H1 (cell line): ENCODE data around the gene SRGAP3. TPM values are rescaled to one million over a fixed set of nuclear protein-coding genes. Genes with fewer than 3 reads are reported as not detected.

Experiments used
- CTCF ChIA-PET: fragments of 300-600 bp; sonication (Branson Sonifier 250); formaldehyde crosslinking; loops from one replicate; lab custom pipeline; 2021; ENCODE audit not compliant: partially characterized antibody; lab: Charles Lee
- POLR2A ChIA-PET: fragments of 300-600 bp; sonication (Branson Sonifier 250); formaldehyde crosslinking; loops from one replicate; lab custom pipeline; 2021; ENCODE audit warnings: inconsistent platforms; ENCODE audit not compliant: partially characterized antibody; lab: Charles Lee
- DNase-seq, 2 experiments: peaks; one replicate each; pipeline versions ENCODE4 v3.0.0 to v3.0.0-alpha.2; 2010 to 2022; ENCODE audit warnings: low spot score in 2 of 2, low read depth in 1 of 2, mixed read lengths in 1 of 2
- FAIRE-seq: peaks from 2 replicates; lab custom pipeline; 2011; peaks lifted over from hg19 to GRCh38; lab: Jason Lieb, UNC
- H2AFZ ChIP-seq: 2 replicates; pipeline ENCODE4 v1.8.1; 2012; ENCODE audit warnings: low read length, inconsistent platforms
- H2AK5ac ChIP-seq: 2 replicates; pipeline ENCODE4 v1.6.1; 2013; ENCODE audit warnings: low read depth, low read length
- H2BK120ac ChIP-seq: replicated peaks from 2 replicates; pipeline ENCODE3; 2013; ENCODE audit warnings: low read depth, low read length, inconsistent platforms
- H2BK12ac ChIP-seq: 2 replicates; pipeline ENCODE4 v1.6.1; 2013; ENCODE audit warnings: low read depth, low read length
- H2BK15ac ChIP-seq: 2 replicates; pipeline ENCODE4 v1.6.1; 2013; ENCODE audit warnings: low read length
- H2BK20ac ChIP-seq: 2 replicates; pipeline ENCODE4 v1.6.1; 2013; ENCODE audit warnings: low read length
- H2BK5ac ChIP-seq: 2 replicates; pipeline ENCODE4 v1.6.1; 2013; ENCODE audit warnings: low read depth, low read length
- H3K14ac ChIP-seq: 2 replicates; pipeline ENCODE4 v1.6.1; 2013; ENCODE audit warnings: inconsistent platforms; ENCODE audit not compliant: insufficient read length
- H3K18ac ChIP-seq: 2 replicates; pipeline ENCODE4 v1.6.1; 2013; ENCODE audit warnings: low read length; ENCODE audit errors: extremely low read depth
- H3K23ac ChIP-seq: 2 replicates; pipeline ENCODE4 v1.6.1; 2013; ENCODE audit warnings: inconsistent platforms; ENCODE audit not compliant: insufficient read length
- H3K23me2 ChIP-seq: 2 replicates; pipeline ENCODE4 v1.6.1; 2013; ENCODE audit warnings: low read depth, low read length
- H3K27ac ChIP-seq: 2 replicates; pipeline ENCODE4 v1.6.1; 2011; ENCODE audit warnings: low read depth, low read length, inconsistent platforms
- H3K27me3 ChIP-seq, 4 experiments: replicated peaks in 1 of 4; 1 replicate in 1 of 4; 2 replicates in 3 of 4; pipeline versions ENCODE4 v1.6.1 to v1.8.1; 2011 to 2013; ENCODE audit warnings: low read length in 3 of 4, mild to moderate bottlenecking in 3 of 4, inconsistent platforms in 2 of 4, mixed read lengths in 2 of 4, moderate library complexity in 1 of 4; ENCODE audit not compliant: control insufficient read depth in 3 of 4, insufficient read depth in 3 of 4; ENCODE audit errors: extremely low read depth in 1 of 4
- H3K36me3 ChIP-seq, 4 experiments: 2 replicates each; pipeline versions ENCODE4 v1.6.1 to v1.8.1; 2011 to 2013; ENCODE audit warnings: mild to moderate bottlenecking in 4 of 4, low read length in 3 of 4, moderate library complexity in 2 of 4, control low read depth in 1 of 4, inconsistent platforms in 1 of 4; ENCODE audit not compliant: insufficient read depth in 4 of 4, control insufficient read depth in 2 of 4
- H3K4ac ChIP-seq: replicated peaks from 2 replicates; pipeline ENCODE3; 2013; ENCODE audit warnings: low read length, low read depth, mixed read lengths, inconsistent platforms; ENCODE audit not compliant: insufficient read length
- H3K4me1 ChIP-seq, 4 experiments: replicated peaks in 1 of 4; 1 replicate in 1 of 4; 2 replicates in 3 of 4; pipeline versions ENCODE4 v1.6.1 to v1.8.1; 2011 to 2013; ENCODE audit warnings: low read length in 3 of 4, inconsistent platforms in 2 of 4, mixed read lengths in 1 of 4; ENCODE audit not compliant: insufficient read depth in 4 of 4, control insufficient read depth in 3 of 4
- H3K4me2 ChIP-seq, 2 experiments: 2 replicates each; pipeline versions ENCODE4 v1.6.1 to v1.8.1; 2011 to 2013; ENCODE audit warnings: low read depth in 2 of 2, low read length in 2 of 2, control low read depth in 1 of 2, inconsistent platforms in 1 of 2, mild to moderate bottlenecking in 1 of 2; ENCODE audit not compliant: insufficient read depth in 1 of 2
- H3K4me3 ChIP-seq, 4 experiments: fragments of 200-600, 300-600 bp in 1 of 4; sonication (generic), shearing (Covaris generic), sonication (Bioruptor Twin) in 1 of 4; 2 replicates each; pipeline versions ENCODE4 v1.5.1 to v1.8.1; 2011 to 2016; ENCODE audit warnings: low read length in 4 of 4, low read depth in 3 of 4, control low read depth in 2 of 4, inconsistent platforms in 2 of 4, mild to moderate bottlenecking in 2 of 4, mixed read lengths in 1 of 4, moderate library complexity in 1 of 4; ENCODE audit not compliant: insufficient read depth in 2 of 4; ENCODE audit errors: extremely low read depth in 1 of 4
- H3K56ac ChIP-seq: replicated peaks from 2 replicates; pipeline ENCODE3; 2013; ENCODE audit warnings: low read depth, mild to moderate bottlenecking, mixed read lengths, low read length, inconsistent platforms; ENCODE audit not compliant: insufficient read length
- H3K79me1 ChIP-seq: 2 replicates; pipeline ENCODE4 v1.6.1; 2013; ENCODE audit warnings: low read depth, low read length, control low read depth
- H3K79me2 ChIP-seq, 2 experiments: 2 replicates each; pipeline versions ENCODE4 v1.6.1 to v1.8.1; 2012 to 2013; ENCODE audit warnings: low read length in 2 of 2, mild to moderate bottlenecking in 2 of 2, inconsistent platforms in 1 of 2; ENCODE audit not compliant: insufficient read depth in 2 of 2, control insufficient read depth in 1 of 2
- H3K9ac ChIP-seq, 4 experiments: replicated peaks in 1 of 4; 1 replicate in 1 of 4; 2 replicates in 3 of 4; pipeline versions ENCODE4 v1.6.1 to v1.8.1; 2011 to 2013; ENCODE audit warnings: low read depth in 3 of 4, low read length in 3 of 4, control low read depth in 2 of 4, mild to moderate bottlenecking in 2 of 4, moderate library complexity in 2 of 4, inconsistent platforms in 1 of 4; ENCODE audit errors: extremely low read depth in 1 of 4
- H3K9me3 ChIP-seq, 2 experiments: 2 replicates each; pipeline versions ENCODE4 v1.6.1 to v1.8.1; 2012 to 2013; ENCODE audit warnings: mild to moderate bottlenecking in 2 of 2, moderate library complexity in 2 of 2, control low read depth in 1 of 2, inconsistent platforms in 1 of 2, low read depth in 1 of 2, low read length in 1 of 2, mixed read lengths in 1 of 2; ENCODE audit not compliant: insufficient read depth in 2 of 2
- H4K20me1 ChIP-seq, 2 experiments: replicated peaks in 1 of 2; 2 replicates each; pipeline versions ENCODE3 to v1.8.1; 2011 to 2013; ENCODE audit warnings: inconsistent platforms in 2 of 2, low read length in 2 of 2, mild to moderate bottlenecking in 1 of 2; ENCODE audit not compliant: insufficient read depth in 2 of 2, control insufficient read depth in 1 of 2
- H4K5ac ChIP-seq: 2 replicates; pipeline ENCODE4 v1.6.1; 2013; ENCODE audit warnings: low read length, low read depth, mixed read lengths, inconsistent platforms; ENCODE audit not compliant: insufficient read length
- H4K8ac ChIP-seq: 2 replicates; pipeline ENCODE4 v1.8.0; 2013; ENCODE audit warnings: mild to moderate bottlenecking, moderate library complexity, low read length, inconsistent platforms; ENCODE audit not compliant: insufficient read depth; ENCODE audit errors: extremely low read depth
- H4K91ac ChIP-seq: replicated peaks from 2 replicates; pipeline ENCODE3; 2013; ENCODE audit warnings: low read length, mixed read lengths, inconsistent platforms; ENCODE audit not compliant: insufficient read length
- FOSL1 ChIP-seq: IDR thresholded peaks from 2 replicates; pipeline ENCODE4 v1.6.1; 2011; ENCODE audit warnings: mild to moderate bottlenecking, low read depth, low read length, moderate library complexity; ENCODE audit not compliant: insufficient read depth
- MAFK ChIP-seq: IDR thresholded peaks from 2 replicates; pipeline ENCODE4 v1.6.1; 2012; ENCODE audit warnings: low read depth, mild to moderate bottlenecking, improper control_type of control experiment, low read length
- RBBP5 ChIP-seq: IDR thresholded peaks from 2 replicates; pipeline ENCODE4 v1.7.1; 2012; ENCODE audit warnings: low read depth, mild to moderate bottlenecking, inconsistent platforms, low read length, moderate library complexity, borderline replicate concordance
- RXRA ChIP-seq: IDR thresholded peaks from 2 replicates; pipeline ENCODE4 v1.6.1; 2011; ENCODE audit warnings: low read depth, mild to moderate bottlenecking, low read length, moderate library complexity; ENCODE audit not compliant: insufficient read depth
- WGBS, 2 experiments: shearing (Covaris generic) in 1 of 2; methylation state at CpG; one replicate each; pipeline versions ENCODE4 v1.1.6 to v1.1.7; 2013 to 2015; ENCODE audit warnings: low lambda C conversion rate in 2 of 2, mixed read lengths in 2 of 2, inconsistent platforms in 1 of 2, low coverage in 1 of 2, missing lambda C conversion rate in 1 of 2; ENCODE audit not compliant: insufficient replicate concordance in 2 of 2, insufficient coverage in 1 of 2, insufficient read length in 1 of 2; ENCODE audit errors: extremely low coverage in 1 of 2, missing lambda C conversion rate in 1 of 2; 5-methylcytosine and 5-hydroxymethylcytosine counted together
- polyA plus RNA-seq, 7 experiments: library from polyadenylated mRNA; depleted of rRNA in 3 of 7; stranded (reverse) in 5 of 7; unstranded in 2 of 7; fragments of >200 nt in 5 of 7; fragments of 200-250 nt in 2 of 7; gene quantifications; 1 replicate in 5 of 7; 2 replicates in 1 of 7; 4 replicates in 1 of 7; pipeline versions ENCODE4 v1.2.1 to v1.2.3, GENCODE V29; 2011 to 2013; ENCODE audit warnings: missing spikeins in 2 of 7, mixed read lengths in 2 of 7
- total RNA-seq: library from RNA; stranded (reverse); fragmentation: NEBNext Ultra II Directional; extraction: Animal tissue kit (Norgen Biotek cat#: 25700); gene quantifications from 2 replicates; pipeline ENCODE4 v1.2.1, GENCODE V29; 2021

The SRGAP3 gene
- total and polyA plus RNA-seq, 2 of the 8 experiments (the other 6 are each of a cell fraction or from before 2014, with no cell fraction given) = 5.8 to 11.4 TPM

GRCh38 chr3:9251055-9251786 lies 1.8 kb upstream of the SRGAP3 start:
- Histone ChIP-seq H3K4me1 (peaks cover 7 to 23% (median 16%) of the 10 kb centered on the region in 4 experiments), H2BK15ac (0 out of 2 replicates have a peak overlapping the region, but pooled peaks have one; percentile 40), H3K4me3 (no peak overlapping the region), H3K36me3 (no peaks in the 10 kb centered on the region), H3K27me3 (no peaks in the 10 kb centered on the region; a peak in 1 of 7 replicates), H3K18ac (no peak overlapping the region), H3K4ac (no peak overlapping the region), H4K20me1 (no peaks in the 10 kb centered on the region), H3K4me2 (no peak overlapping the region), H2AFZ (no peak overlapping the region), H3K23ac (no peak overlapping the region), H4K5ac (no peak overlapping the region), H4K8ac (no peak overlapping the region), H4K91ac (no peak overlapping the region), H2BK12ac (no peak overlapping the region), H3K56ac (no peak overlapping the region), H3K14ac (no peak overlapping the region), H3K9me3 (no peaks in the 10 kb centered on the region), H2BK5ac (no peak overlapping the region), H3K27ac (no peak overlapping the region), H3K79me2 (no peaks in the 10 kb centered on the region; a peak in 1 of 4 replicates), H2AK5ac (no peak overlapping the region), H2BK120ac (no peak overlapping the region), H3K9ac (no peak overlapping the region), H3K79me1 (peaks cover 2% of the 10 kb centered on the region; the same call in 1 of the 2 replicates), H2BK20ac (no peak overlapping the region), H3K23me2 (peaks cover 6% of the 10 kb centered on the region)
- 84% methylated on average over 10 of the region's 10 CpGs; no CpG with 5 or more reads in 1 of the 2 experiments for WGBS, 2 experiments
- DNase-seq = no peak
- FAIRE-seq = no peak
- ChIA-PET POLR2A (no interaction called here), CTCF (interaction anchor here (0.7 to 4.9 kb wide), 20 partner anchors 9 to 292 kb away, joined by 3 to 45 read pairs (median 8); no protein-coding TSS in a partner anchor)
- TF ChIP-seq RXRA = no peak
- TF ChIP-seq FOSL1 = no peak
- no peak for TF ChIP-seq RBBP5
- no peak for TF ChIP-seq MAFK
